ENCODE data around the gene TBC1D10A.

The TBC1D10A gene

DNA sequence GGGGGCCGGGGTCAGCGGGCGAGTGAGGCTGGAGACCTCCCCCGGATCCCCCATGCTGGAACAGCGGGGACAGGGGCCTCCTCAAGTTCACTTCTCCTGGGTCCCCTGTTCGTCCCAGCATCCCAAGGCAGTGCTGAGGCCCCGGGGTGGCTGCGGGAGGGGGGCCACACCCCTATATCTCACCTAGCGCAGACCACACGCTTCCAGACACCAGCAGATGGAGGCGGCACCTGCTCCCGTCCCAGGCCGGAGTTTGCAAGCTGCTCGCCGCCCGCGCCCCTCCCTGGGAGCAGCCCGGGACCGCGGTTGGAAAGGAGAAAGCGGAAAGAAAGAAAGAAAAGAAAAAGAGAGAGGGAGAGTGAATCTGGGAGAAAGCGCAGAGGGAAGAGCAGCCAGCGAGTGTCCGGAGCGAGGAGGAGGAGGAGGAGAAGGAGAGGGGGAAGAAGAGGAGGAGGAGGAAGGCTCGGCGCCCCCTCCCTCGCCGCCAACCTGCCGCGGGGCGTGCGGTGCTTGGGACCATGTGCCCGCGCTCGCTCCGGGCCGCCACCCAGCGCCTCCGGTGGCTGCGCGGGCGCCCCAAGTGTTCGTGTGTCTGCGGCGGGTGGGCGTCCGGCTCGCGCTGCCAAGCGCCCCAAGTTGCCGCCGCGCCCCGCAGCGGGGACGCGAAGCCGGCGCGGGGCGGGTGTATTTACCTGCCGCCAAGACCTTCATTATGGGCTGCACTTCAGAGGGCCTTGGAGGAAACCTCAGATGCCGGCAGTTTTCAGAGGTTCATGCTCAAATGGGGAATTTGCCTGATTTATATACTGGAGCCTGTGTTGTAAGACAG is 80.5 kb downstream of the TBC1D10A start, which contains the start of gene LIF:
Gene LIF (minus strand): TSS at position 775 of the 829 bp plus-strand sequence. CDS start 64 bp downstream, at position 711.
- no peak for DNase-seq (ENCODE audit: low spot score)

DNA sequence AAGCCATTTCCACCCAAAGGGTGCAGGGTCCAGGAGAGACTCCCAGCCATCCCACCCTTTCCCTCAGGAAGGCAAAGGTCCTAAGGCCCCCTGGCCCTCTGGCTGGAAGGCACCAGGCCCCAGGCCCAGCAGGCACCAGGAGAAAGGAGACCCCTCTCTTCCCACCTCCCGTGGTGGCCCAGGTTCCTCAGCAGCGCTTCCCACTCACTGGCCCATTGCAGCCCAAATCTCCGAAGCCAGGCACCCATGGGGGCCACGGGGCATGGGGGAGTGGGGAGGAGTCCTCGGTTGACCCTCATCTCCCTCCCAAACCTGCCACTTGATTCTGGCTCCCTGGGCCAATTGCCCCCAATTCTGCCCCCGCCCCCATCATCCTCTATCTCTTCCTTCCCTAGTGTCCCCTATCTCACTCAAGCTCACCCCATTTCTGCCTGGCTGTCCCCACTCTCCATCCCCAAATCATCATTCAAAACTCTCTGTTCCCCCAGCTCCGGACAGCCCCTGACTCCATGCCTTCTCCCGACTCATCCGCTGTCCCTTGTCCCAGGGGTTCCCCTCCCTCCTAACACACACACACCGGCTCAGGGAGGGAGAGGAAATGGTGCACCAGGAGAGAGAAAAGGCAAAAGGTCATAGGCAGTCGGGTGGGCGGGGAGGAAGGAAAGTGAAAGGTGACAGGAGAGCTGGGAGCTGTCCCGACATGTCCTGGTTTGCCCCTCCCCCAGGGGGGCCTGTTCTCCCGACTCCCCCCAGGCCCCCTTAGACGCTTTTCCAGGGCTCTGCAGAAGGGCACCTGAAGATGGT is 81.4 kb downstream of the TBC1D10A start:
- DNase-seq (ENCODE audit: low spot score): peak; percentile 73

DNA sequence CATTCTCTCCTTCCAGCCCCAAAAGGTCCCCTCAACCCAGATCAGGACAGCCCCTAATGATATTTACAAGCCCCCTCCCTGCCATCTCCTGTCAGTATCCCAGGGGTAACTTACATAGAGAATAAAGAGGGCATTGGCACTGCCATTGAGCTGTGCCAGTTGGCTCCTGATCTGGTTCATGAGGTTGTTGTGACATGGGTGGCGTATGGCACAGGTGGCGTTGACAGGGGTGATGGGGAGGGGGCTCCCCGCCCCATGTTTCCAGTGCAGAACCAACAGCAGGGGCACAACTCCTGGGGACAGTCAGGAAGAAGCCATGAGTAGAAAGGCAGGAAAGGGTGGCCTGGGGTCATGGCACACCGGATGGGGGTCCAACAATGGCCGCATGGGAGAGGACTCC is 82.1 kb downstream of the TBC1D10A start:
- no peak for DNase-seq (ENCODE audit: low spot score)

DNA sequence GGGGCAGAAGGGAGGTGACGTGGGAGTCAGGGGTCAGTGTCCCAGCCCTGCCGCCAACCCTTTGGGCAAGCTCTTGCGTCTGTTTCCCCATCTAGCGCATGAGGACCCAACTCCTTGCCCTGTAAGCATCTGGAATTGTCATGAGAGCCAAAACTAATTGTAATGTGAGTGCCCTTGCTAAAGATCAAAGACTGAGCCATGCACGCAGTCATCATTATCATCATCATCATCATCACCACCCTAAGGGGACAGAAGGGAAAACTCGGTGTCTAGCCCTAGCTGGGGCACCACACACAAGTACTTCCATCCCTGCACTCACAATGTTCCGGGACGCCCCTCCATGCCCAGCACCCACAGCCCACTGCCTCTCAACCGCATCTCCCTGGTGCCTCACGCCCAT is 82.7 kb downstream of the TBC1D10A start:
- no peak for DNase-seq (ENCODE audit: low spot score)

DNA sequence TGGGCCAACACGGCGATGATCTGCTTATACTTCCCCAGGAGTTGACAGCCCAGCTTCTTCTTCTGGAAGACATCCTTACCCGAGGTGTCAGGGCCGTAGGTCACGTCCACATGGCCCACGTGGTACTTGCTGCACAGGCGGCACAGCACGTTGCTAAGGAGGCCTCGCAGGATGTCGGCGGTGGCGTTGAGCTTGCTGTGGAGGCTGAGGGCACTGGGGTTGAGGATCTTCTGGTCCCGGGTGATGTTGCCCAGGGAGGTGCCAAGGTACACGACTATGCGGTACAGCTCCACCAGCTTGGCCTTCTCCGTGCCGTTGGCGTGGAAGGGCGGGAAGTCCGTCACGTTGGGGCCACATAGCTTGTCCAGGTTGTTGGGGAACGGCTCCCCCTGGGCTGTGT is 83.1 kb downstream of the TBC1D10A start:
- DNase-seq (ENCODE audit: low spot score): no peak

All from HuH-7 (cell line).